Measurements from ENCODE around the gene TTLL8. TPM values are rescaled to one million over a fixed set of nuclear protein-coding genes. Genes with fewer than 3 reads are reported as not detected.

TTLL8 gene
- total RNA-seq, 4 donors from 2014 or later: not detected

DNA sequence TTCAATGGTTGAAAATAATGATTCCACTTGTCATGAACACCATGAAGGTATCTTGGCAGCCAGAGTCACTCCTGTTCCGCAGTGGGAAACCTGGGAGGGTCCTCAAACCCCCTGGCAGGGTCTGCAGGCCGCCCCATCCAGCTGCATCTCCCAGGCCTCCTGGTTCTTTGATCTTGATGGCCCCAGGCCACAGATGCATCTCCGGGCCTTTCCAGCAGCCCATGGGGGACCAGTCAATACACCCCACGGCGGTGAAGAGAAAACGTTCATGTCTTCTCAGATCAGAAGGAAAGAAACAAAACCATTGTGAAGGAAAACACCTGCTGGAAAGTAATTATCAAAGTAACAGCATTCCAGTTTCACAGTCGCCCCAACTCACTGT, 1.8 kb upstream of the TTLL8 start:
- Histone ChIP-seq H3K36me3 (no peaks in the 10 kb centered on the region), H3K4me3 (no peak overlapping the region), H3K4me1 (peaks cover 0 to 8% (median 1%) of the 10 kb centered on the region in 4 donors), H3K27ac (no peak overlapping the region), H3K27me3 (peaks cover 43% of the 10 kb centered on the region), H3K9me3 (no peaks in the 10 kb centered on the region)
- no peak for TF ChIP-seq POLR2A (IDR thresholded peaks at IDR 0.05)
- no peak for TF ChIP-seq POLR2AphosphoS5 (IDR thresholded peaks at IDR 0.05)
- TF ChIP-seq, protein P1, sequence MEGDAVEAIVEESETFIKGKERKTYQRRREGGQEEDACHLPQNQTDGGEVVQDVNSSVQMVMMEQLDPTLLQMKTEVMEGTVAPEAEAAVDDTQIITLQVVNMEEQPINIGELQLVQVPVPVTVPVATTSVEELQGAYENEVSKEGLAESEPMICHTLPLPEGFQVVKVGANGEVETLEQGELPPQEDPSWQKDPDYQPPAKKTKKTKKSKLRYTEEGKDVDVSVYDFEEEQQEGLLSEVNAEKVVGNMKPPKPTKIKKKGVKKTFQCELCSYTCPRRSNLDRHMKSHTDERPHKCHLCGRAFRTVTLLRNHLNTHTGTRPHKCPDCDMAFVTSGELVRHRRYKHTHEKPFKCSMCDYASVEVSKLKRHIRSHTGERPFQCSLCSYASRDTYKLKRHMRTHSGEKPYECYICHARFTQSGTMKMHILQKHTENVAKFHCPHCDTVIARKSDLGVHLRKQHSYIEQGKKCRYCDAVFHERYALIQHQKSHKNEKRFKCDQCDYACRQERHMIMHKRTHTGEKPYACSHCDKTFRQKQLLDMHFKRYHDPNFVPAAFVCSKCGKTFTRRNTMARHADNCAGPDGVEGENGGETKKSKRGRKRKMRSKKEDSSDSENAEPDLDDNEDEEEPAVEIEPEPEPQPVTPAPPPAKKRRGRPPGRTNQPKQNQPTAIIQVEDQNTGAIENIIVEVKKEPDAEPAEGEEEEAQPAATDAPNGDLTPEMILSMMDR (IDR thresholded peaks at IDR 0.05): no peak
- DNase-seq: no peak
- in situ Hi-C loops (cut with MboI; ENCODE audit: low pct_ligation_motif_present in 1 of 4, low pct_unique_long_range_greater_than_20kb in 1 of 4, low sequenced_read_pairs in 3 of 4) (no loop called here), intact Hi-C loops (cut with DNase I; ENCODE audit: low total_unique reads) (no loop called here)
- WGBS, 2 donors (ENCODE audit: low coverage in 1 of 2): 60 to 77% methylated on average over 1 to 7 of the region's 7 CpGs

DNA sequence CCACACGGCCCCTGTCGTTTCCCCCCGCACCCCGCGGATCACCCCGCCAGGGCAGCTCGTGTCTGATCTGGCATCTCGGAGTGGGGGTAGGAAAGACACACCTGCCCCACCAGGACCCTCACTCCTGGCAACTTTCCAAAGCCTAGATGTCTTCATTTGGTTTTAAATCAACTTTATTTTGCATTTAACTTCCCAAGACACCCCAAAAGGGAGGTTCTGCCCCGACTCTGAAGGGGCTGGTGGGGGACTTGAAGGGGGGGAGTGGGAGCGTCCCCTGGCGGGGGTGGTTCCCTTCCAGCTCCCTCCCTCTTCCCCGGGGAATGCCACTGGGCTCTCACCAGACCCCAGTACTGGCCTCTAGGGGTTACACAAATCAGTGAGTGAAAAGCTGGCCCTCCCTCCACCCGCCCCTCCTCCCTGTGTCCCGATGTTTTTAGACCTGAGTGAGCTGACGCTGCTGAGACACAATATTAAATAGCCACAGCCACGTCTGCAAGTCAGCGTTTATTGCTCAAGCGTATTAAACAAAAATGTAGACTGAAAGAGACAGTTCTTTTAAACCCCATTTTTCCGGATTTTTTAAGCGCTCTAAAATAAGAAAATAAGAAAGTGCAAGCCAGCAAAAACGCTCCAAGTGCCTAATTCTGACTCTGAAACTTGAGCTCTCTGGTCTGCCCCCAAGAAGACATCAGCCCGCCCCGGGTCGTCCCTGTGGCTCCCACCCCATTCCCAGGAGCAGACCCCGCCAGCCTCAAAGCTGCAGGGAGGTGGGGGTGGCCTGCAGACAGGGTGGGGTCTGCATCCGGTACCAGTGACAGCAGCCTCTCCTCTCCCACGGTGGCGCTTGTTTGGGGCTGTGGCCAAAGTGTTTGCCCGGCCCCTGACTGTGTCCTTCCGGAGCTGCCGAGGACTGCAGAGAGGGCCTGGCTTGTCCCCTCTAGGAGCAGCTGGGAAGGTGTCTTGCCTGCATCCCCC, 1.1 kb upstream of the TTLL8 start:
- intact Hi-C loops (cut with DNase I; ENCODE audit: low total_unique reads): no loop called here
- H3K9me3 ChIP-seq: no peaks in the 10 kb centered on the region
- TF ChIP-seq POLR2AphosphoS5 (IDR thresholded peaks at IDR 0.05) (no peak), EP300 (IDR thresholded peaks at IDR 0.05; ENCODE audit: low read depth) (no peak), POLR2A (IDR thresholded peaks at IDR 0.05) (no peak)
- TF ChIP-seq, protein P1 (IDR thresholded peaks at IDR 0.05): no peak
- no peak overlapping the region for H3K4me3 ChIP-seq
- H3K36me3 ChIP-seq: no peaks in the 10 kb centered on the region
- H3K4me1 ChIP-seq: peaks cover 0 to 8% (median 1%) of the 10 kb centered on the region in 4 donors
- 13 to 37% methylated on average over 8 to 31 of the region's 31 CpGs for WGBS, 2 donors (ENCODE audit: low coverage in 1 of 2)
- DNase-seq: no peak
- peaks cover 48% of the 10 kb centered on the region for H3K27me3 ChIP-seq
- in situ Hi-C loops (cut with MboI; ENCODE audit: low pct_ligation_motif_present in 1 of 4, low pct_unique_long_range_greater_than_20kb in 1 of 4, low sequenced_read_pairs in 3 of 4): no loop called here
- H3K27ac ChIP-seq: no peak overlapping the region

DNA sequence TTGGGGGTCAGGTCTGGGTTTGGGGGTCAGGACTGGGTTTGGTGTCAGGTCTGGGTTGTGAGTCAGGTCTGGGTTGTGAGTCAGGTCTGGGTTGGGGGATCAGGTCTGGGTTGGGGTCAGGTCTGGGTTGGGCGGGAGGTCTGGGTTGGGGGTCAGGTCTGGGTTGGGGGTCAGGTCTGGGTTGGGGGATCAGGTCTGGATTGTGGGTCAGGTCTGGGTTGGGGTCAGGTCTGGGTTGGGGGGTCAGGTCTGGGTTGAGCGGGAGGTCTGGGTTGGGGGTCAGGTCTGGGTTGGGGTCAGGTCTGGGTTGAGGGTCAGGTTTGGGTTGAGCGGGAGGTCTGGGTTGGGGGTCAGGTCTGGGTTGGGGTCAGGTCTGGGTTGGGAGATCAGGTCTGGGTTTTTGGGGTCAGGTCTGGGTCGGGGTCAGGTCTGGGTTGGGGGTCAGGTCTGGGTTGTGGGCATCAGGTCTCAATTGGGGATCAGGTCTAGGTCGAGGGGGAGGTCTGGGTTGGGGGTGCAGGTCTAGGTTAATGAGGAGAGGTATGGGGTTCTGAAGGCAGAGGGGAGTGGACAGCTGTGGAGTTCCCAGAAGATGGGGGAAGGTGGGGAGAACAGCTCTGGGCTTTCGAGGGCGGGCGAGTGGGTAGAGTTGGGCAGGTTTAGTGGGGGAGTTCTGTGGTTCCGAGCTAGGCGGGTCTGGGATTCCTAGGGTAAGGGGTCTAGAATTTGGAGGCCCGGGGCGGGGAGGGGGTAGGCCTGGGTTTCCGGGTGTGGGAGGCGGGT, 629 bp downstream of the TTLL8 start:
- Histone ChIP-seq H3K27ac (no peak overlapping the region), H3K9me3 (peaks cover 0 to 6% of the 10 kb centered on the region in 2 donors), H3K36me3 (no peaks in the 10 kb centered on the region), H3K4me1 (peaks cover 0 to 8% (median 1%) of the 10 kb centered on the region in 4 donors), H3K4me3 (no peak overlapping the region), H3K27me3 (peaks cover 49% of the 10 kb centered on the region)
- DNase-seq: no peak
- TF ChIP-seq POLR2A (IDR thresholded peaks at IDR 0.05): no peak
- TF ChIP-seq, protein P1 (IDR thresholded peaks at IDR 0.05): no peak
- TF ChIP-seq EP300 (IDR thresholded peaks at IDR 0.05; ENCODE audit: low read depth): no peak
- no peak for TF ChIP-seq POLR2AphosphoS5 (IDR thresholded peaks at IDR 0.05)
- 73 to 77% methylated on average over 6 to 14 of the region's 14 CpGs for WGBS, 2 donors (ENCODE audit: low coverage in 1 of 2)
- in situ Hi-C loops (cut with MboI; ENCODE audit: low pct_ligation_motif_present in 1 of 4, low pct_unique_long_range_greater_than_20kb in 1 of 4, low sequenced_read_pairs in 3 of 4): no loop called here
- intact Hi-C loops (cut with DNase I; ENCODE audit: low total_unique reads): no loop called here
